Fibroblast of skin of right biceps (primary cell): ENCODE results near the gene ASIC3.
"Not testable (repeated sequence)": the region's sequence is repeated elsewhere in the genome, so short reads cannot be mapped to it uniquely, and the experiment has no call there.

Experiments used
- DNase-seq: peaks from one replicate; pipeline ENCODE4 v3.0.0-alpha.2; 2013

The ASIC3 gene

DNA sequence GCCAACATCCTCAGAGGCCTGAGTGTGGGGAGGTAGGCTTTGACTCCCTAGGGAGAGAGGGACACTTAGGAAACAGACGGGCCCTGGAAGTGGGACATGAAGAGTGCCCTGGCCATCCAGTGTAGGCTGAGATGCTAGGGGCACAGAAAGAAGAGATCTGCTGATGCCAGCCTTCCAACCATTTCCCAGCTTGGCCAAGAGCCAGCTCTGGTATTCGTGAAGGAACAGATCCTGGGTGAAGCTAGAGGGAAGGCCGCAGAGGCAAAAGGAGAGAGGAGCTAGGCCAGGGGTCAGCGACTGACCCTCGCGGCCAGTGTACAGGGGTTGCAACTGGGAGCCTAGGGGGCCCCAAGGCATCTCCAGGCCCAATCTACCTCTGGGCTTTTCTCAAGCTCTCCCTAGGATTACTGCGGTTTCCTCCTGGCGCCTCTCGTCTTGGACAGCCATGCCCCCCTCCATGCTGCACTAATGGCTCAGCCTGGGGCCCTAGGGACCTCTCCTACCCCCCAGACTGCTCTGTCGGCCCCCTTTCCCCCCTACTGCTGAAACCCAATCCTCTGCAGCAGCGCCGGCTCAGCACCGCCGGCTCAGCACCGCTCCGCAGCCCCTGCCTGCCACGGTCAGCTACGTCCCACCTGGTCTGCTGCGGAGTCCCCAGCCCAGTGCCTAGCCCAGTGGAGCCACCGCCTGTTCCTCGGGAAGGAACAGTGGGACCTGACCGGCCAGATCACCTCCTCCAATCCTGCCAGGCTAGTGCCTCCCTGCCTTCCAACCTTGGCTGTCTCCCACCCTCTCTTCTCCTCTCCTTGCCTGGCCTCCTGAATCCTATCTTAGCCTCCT, at the start of gene ASIC3:
TSS of gene ASIC3 (plus strand) at position 556 of the 840 bp plus-strand sequence. CDS start 355 bp downstream, outside the sequence.
- DNase-seq: no peak

DNA sequence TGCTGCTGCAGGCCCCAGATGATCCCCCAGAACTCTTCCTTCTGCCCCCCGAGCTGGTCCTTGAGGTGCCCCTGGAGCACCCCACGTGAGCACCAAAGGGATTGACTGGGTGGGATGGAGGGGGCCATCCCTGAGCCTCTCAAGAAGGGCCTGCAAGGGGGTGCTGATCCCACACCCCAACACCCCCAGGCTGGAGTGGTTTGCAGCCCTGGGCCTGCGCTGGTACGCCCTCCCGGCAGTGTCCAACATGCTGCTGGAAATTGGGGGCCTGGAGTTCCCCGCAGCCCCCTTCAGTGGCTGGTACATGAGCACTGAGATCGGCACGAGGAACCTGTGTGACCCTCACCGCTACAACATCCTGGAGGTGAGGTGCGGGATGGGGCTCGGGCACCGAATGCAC, 49.3 kb upstream of the ASIC3 start:
- DNase-seq: no peak

DNA sequence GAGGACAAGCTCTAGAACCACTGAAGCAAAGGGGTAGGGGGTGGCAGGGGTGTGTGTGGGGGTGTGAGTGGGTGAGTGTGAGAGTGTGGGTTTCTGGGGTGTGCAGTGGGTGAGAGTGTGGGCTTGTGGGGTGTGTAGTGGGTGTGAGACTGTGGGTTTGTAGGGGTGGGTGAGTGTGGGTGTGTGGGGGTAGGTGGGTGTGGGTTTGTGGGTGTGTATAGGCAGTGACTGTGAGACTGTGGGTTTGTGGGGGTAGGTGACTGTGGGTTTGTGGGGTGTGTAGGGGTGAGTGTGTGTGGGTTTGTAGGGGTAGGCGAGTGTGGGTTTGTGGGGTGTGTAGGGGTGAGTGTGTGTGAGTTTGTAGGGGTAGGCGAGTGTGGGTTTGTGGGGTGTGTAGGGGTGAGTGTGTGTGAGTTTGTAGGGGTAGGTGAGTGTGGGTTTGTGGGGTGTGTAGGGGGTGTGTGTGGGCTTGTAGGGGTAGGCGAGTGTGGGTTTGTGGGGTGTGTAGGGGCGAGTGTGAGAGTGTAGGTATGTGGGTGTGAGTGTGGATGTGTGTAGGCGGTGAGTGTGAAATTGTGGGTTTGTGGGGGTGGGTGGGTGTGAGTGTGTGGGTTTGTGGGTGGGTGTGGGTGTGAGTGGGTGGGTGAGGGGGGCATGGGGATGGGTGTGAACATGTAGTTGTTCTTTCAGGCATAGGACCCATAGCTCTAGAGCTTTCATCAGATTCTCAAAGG, 48.7 kb upstream of the ASIC3 start:
- no peak for DNase-seq

DNA sequence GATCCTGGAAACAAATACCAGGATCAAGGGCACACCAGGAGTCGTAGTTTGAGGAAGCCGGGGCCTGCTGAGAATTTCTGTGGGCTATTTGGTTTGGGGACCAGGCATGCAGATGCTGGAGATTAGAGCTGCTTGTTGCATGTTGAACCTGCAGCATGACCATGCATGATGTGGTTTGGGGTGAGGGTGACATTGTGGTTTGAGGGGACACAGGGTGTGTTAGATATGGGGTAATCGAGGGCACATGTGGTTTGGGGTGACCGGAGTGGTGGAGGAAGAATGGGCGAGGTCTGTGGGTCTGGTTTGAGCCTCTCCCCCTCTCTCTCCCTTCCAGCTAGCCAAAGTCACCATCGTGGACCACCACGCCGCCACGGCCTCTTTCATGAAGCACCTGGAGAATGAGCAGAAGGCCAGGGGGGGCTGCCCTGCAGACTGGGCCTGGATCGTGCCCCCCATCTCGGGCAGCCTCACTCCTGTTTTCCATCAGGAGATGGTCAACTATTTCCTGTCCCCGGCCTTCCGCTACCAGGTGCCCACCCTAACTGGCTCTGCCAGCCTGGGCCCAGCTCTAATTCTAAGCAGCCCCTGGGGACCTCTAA, 47.3 kb upstream of the ASIC3 start:
- no peak for DNase-seq

DNA sequence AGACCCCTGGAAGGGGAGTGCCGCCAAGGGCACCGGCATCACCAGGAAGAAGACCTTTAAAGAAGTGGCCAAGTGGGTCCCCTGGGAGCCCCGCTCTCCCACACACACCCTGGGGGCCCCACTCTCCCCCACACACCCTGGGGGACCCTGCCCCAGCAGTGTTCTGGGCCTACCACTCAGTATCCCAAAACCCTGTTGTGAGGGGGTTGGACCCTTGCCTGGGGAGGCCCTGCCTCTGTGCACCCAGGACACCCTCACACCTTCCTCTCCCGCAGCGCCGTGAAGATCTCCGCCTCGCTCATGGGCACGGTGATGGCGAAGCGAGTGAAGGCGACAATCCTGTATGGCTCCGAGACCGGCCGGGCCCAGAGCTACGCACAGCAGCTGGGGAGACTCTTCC, 46.8 kb upstream of the ASIC3 start:
- DNase-seq: no peak

DNA sequence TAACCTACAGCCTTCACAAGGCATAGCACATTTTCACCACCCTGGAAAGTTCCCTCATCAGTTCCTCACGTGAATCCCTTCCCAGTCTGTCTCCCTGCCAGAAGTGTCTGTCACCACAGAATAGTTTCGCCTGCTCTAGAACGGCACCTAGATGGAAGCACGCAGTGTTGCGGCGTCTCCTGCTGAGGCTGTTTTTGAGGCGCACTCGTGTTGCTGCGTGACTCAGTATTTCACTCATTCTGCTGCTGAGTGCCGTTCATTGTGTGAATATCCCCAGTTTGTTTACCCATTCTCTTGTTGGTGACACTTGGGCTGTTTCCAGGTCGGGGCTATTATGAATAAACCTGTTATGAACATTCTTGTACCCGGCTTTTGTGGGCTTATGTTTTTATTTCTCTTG, 44.8 kb upstream of the ASIC3 start:
- no peak for DNase-seq

DNA sequence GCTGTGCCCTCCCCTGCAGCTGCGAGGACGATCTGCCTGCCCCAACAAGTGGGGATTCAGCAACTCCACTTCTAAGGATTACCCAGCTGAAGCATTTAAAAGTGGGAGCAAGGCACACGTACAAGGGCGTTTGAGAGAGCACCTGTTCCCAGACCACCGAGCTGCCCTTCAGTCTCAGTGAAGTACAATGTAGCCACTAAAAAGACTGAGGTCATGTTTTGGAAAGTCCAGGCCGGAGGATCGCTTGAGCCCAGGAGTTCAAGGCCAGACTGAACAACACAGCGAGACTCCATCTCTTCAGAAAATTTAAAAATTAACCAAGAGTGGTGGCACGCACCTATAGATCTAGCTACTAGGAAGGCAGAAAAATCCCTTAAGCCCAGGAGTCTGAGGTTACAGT, 42.8 kb upstream of the ASIC3 start:
- DNase-seq: no peak

DNA sequence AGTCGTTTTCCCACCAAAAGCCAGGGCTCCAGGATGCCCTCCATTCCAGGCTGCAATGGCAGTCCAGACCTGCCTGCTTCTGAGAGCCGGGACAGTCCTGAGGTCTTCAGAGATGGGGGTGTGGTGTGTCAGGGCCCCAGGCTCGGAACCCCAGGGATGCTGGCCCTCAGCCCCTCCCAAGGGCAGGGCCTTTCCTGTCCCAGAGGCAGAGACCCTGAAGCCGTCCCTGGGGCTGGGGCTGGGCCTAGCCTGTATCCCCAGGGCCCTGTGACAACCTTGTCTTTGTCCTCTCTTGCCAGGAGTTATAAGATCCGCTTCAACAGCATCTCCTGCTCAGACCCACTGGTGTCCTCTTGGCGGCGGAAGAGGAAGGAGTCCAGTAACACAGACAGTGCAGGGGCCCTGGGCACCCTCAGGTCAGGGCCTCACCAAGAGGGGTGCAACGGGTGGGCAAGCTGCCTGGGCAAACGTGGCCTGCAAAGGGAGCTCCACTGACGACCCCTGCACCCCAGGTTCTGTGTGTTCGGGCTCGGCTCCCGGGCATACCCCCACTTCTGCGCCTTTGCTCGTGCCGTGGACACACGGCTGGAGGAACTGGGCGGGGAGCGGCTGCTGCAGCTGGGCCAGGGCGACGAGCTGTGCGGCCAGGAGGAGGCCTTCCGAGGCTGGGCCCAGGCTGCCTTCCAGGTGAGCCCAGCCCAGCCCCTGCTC, 41.6 kb upstream of the ASIC3 start:
- DNase-seq: no peak

DNA sequence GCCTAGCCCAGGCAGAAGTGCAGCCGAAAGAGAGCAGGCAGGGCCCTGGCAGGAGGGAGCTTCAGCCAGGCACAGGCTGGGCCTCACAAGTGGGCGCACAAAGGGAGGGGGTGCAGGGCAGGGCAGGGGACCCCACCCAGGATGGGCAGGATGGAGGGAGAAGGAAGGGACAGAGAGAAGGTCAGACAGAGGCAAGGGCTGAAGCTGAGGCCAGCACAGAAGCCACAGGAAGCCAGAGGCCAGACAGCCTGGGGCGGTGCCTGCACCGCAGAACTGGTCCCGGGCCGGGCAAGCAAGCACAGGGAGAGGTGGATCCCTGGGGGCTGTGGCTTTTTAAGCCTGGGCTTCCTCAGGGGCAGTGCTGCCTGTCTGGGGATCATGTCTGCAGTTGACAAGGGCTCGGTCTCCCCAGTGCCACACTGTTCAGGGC, 40.8 kb upstream of the ASIC3 start:
- no peak for DNase-seq

DNA sequence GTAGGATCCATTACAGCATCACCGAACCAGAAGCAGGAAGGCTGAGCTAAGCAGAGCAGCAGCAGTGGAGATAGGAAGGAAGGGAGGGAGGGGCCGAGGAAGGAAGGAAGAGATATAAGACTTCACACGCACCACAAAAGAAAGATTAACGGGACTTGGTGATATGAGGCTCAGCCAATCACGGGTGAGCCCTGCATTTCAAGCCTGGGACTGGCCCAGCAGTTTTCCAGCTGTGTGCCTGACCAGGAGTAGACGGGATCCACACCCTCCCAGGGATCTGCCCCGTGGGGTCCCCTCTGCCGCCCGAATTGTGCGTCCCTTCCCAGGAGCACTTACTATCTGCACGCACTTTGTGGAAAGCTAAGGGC, 40.2 kb upstream of the ASIC3 start:
- no peak for DNase-seq

DNA sequence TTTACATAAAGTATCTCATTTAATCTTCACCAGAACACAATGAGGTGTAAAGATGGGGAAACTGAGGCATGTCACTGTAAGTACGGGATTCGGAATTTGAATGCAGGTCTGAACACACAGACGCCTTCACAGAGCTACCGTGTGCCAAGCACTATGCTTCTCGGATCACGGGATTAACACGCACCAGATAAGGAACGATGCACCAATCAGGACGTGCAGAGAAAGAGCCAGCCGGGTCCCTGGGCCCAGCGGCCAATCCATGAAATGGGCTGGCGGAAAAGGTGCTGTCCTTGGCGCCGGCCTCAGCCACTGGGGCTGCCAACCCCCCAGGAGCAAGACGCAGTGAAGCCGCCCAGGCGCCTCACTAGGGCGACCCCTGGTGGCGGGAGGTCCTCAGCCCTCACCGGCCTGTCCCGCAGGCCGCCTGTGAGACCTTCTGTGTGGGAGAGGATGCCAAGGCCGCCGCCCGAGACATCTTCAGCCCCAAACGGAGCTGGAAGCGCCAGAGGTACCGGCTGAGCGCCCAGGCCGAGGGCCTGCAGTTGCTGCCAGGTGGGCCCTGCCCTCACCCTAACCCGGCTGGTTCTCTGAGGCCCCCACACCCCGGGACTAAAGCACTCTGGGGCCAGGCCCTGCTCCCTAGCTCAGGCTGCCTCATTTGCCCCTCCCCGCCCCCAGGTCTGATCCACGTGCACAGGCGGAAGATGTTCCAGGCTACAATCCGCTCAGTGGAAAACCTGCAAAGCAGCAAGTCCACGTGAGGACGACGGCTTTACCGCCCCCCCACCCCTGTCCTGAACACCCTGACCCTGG, 39.6 kb upstream of the ASIC3 start:
- peak; percentile 59 for DNase-seq

DNA sequence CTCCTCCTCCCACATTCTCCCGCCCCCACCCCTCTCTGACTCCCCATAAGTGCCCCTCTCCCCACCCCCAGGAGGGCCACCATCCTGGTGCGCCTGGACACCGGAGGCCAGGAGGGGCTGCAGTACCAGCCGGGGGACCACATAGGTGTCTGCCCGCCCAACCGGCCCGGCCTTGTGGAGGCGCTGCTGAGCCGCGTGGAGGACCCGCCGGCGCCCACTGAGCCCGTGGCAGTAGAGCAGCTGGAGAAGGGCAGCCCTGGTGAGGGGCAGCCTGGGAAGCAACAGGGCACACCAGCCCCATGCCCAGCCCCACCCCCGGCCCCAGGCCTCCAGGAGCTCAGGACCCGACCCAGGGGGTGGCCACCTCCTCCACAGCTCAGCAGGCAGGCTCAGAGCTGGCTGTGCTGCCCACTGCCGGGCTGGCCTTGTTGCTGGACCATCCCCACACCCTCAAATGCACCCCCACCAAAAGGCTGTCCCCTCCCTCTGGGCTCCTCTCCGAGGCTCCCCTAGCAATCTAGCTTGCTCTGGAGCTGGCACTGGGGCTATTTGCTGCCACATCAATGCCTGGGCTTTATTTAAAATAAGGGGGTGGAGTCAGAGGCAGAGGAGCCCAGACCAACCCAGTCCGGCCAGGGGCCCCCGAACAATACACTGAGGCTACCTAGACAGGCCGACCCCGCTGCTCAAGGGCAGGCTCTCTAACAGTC, 38.8 kb upstream of the ASIC3 start:
- no peak for DNase-seq

DNA sequence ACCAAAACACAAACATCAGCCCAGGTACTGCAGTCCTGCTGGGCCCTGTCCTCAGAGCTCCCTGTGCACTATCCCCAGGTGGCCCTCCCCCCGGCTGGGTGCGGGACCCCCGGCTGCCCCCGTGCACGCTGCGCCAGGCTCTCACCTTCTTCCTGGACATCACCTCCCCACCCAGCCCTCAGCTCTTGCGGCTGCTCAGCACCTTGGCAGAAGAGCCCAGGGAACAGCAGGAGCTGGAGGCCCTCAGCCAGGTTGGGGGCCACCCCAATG, 38.4 kb upstream of the ASIC3 start:
- no peak for DNase-seq

DNA sequence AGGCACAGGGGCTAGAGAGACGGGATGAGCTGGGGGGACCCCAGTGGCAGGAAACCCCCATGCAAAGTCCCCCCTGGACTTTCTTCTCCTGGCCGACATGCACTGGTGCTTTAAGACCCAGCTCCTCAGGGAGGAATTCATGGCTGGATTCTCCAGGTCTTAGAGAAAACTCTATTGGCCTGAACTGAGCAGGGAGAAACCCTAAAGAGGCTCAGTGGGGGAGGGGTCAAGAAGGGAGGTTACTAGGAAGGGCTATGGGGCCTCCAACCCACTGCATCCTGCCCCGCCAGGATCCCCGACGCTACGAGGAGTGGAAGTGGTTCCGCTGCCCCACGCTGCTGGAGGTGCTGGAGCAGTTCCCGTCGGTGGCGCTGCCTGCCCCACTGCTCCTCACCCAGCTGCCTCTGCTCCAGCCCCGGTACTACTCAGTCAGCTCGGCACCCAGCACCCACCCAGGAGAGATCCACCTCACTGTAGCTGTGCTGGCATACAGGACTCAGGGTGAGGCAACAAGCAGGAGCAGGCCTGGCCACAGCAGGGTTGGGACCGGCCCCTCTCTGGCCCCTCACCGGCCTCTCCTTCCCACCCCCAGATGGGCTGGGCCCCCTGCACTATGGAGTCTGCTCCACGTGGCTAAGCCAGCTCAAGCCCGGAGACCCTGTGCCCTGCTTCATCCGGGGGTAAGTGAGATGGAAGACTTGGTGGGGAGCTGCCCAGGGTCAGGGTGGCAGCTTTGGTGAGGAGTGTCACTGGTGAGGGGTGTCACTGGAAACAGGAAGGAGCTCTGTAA, 37.8 kb upstream of the ASIC3 start:
- DNase-seq: peak; percentile 69

DNA sequence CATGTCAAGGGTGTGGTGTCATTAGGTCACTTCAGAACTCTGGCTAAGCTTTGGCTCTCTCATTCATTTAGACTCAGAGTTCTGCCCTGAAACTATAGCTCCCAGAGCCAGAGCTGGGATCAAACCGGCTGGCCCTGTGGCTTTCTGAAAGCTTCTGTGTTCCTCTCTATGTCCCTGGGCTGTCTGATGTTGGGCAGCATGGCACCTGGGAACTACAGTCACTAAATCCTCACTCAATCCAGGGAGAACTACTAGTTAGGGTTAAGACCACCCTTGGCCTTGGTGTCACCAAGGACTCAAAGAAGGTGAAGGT, 37.3 kb upstream of the ASIC3 start:
- DNase-seq: no peak

DNA sequence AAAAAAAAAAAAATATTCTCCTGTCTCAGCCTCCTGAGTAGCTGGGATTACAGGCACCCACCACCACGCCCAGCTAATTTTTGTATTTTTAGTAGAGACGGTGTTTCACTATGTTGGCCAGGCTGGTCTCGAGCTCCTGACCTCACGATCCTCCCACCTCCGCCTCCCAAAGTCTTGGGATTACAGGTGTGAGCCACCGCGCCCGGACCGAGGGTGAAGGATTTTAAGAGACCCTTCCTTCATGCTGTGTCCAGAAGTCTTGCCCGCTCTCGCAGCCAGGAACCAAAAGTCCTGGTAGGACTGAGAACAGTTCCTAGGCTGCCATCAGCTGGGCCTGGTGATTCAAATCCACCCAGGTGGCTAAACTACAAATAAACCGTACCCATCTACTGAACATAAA, 36.7 kb upstream of the ASIC3 start:
- DNase-seq: not testable (repeated sequence)

DNA sequence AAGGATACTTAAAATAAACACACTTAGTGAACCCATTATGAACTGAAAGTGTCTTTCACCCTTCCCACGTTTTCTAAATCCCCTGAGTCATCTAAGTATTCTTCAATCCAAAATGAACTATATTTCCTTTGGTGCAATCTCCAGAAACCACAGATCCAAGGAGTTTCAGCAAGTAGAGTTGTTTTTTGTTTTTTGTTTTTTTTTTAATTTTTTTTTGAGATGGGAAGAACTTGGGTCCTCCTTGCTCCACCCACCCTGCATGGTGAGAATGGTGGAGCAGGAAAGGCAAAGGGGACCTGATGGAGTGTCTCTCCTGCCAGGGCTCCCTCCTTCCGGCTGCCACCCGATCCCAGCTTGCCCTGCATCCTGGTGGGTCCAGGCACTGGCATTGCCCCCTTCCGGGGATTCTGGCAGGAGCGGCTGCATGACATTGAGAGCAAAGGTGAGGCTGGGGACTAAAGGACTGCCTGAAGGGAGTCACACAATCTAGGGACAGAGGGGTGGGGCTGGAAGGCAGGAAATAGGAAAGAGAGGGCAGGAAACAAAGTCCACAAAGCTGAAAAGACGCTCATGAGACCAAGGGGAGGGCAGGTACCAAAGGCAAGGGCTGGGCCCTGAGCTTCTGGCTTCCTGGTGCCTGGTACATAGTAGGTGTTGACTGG, 36.2 kb upstream of the ASIC3 start:
- DNase-seq: peak; percentile 17

DNA sequence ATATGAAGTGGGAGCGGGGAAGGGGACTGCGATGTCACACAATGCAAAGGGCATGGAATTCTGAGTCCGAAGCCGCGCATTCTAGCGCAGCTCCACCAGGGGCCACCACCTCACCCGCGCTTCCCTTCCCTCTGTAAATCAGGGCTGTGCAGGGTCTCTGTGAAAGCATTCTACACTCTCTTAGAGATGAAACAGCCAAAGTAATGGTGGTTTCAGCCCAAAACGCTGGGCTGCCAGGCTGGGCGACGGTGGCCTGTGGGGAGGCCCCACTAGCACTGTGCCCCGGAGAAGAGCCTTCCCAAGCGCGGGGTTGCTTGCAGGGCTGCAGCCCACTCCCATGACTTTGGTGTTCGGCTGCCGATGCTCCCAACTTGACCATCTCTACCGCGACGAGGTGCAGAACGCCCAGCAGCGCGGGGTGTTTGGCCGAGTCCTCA, 35.4 kb upstream of the ASIC3 start:
- DNase-seq: peak; percentile 53

DNA sequence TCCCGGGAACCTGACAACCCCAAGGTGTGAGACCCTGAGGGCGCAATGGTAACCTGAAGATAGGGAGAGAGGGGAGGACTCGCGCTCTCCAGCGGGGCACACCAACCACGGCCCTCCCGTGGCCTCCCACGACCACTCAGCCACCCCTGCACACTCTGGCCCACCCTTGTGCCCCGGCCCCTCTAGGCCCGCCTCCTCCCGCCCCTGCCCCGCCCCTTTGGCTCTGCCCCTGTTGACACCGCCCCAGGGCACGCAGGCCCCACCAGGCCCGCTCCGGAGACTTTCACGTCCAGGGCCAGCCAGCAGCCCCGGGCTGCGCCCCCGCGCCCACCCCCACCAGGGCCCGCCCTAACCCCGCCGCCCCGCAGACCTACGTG, 35.0 kb upstream of the ASIC3 start:
- DNase-seq: no peak

DNA sequence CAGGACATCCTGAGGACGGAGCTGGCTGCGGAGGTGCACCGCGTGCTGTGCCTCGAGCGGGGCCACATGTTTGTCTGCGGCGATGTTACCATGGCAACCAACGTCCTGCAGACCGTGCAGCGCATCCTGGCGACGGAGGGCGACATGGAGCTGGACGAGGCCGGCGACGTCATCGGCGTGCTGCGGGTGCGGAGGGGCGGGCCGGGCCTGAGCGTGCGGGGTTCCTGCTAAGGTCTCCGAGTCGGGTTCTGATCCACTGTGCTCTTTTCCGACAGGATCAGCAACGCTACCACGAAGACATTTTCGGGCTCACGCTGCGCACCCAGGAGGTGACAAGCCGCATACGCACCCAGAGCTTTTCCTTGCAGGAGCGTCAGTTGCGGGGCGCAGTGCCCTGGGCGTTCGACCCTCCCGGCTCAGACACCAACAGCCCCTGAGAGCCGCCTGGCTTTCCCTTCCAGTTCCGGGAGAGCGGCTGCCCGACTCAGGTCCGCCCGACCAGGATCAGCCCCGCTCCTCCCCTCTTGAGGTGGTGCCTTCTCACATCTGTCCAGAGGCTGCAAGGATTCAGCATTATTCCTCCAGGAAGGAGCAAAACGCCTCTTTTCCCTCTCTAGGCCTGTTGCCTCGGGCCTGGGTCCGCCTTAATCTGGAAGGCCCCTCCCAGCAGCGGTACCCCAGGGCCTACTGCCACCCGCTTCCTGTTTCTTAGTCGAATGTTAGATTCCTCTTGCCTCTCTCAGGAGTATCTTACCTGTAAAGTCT, 34.4 kb upstream of the ASIC3 start:
- peak; percentile 84 for DNase-seq
